K562 (cell line): ENCODE data around the gene TLN1. TPM values are rescaled to one million over a fixed set of nuclear protein-coding genes. Genes with fewer than 3 reads are reported as not detected.

Experiments
- ATAC-seq: fragments of 200-7000 bp; cut with Tn5 transposase; 3 replicates; pipeline ENCODE4 v1.9.1; 2020; ENCODE audit warnings: moderate library complexity
- BruUV-seq: library from RNA; stranded (reverse); fragments of 400-500 nt; replicated peaks from 2 replicates; lab custom pipeline; 2021; lab: Mats Ljungman, UMichigan
- CTCF ChIA-PET: fragments of 300-600 bp; formaldehyde crosslinking; extraction: SDS; loops from one replicate; lab custom pipeline; 2021; ENCODE audit warnings: low intra/inter-chr PET ratio; lab: Yijun Ruan, JAX
- POLR2A ChIA-PET: fragments of 300-600, 350-650 bp; sonication (Branson Sonifier 250); formaldehyde crosslinking; extraction: SDS; loops from one replicate; lab custom pipeline; 2021; ENCODE audit warnings: antibody characterized with exemption, inconsistent platforms; lab: Yijun Ruan, JAX
- DNase-seq, 4 experiments: peaks; one replicate each; pipeline versions ENCODE4 v3.0.0 to v3.0.0-alpha.2; 2011 to 2018; ENCODE audit warnings: low spot score in 3 of 4, mixed read lengths in 3 of 4; ENCODE audit errors: extremely low read depth in 1 of 4
- FAIRE-seq: peaks from 2 replicates; lab custom pipeline; 2011; peaks lifted over from hg19 to GRCh38; lab: Jason Lieb, UNC
- H2AFZ ChIP-seq: 2 replicates; pipeline ENCODE4 v1.6.0; 2011; ENCODE audit warnings: low read depth, low read length, control low read depth, inconsistent platforms
- H3K27ac ChIP-seq: fragments of 200-600 bp; 3 replicates; pipeline ENCODE4 v1.8.0; 2011; ENCODE audit warnings: low read depth, mild to moderate bottlenecking, control low read depth, inconsistent platforms, low read length, moderate library complexity, mixed read lengths; ENCODE audit errors: extremely low read depth
- H3K27me3 ChIP-seq, 2 experiments: fragments of 300-600 bp in 1 of 2; 2 replicates in 1 of 2; 3 replicates in 1 of 2; pipeline versions ENCODE4 v1.6.0 to v1.8.0; 2011; ENCODE audit warnings: inconsistent platforms in 2 of 2, low read length in 2 of 2, mild to moderate bottlenecking in 1 of 2, mixed read lengths in 1 of 2, moderate library complexity in 1 of 2; ENCODE audit not compliant: control insufficient read depth in 2 of 2, insufficient read depth in 2 of 2
- H3K36me3 ChIP-seq: fragments of 300-600 bp; 3 replicates; pipeline ENCODE4 v1.8.0; 2011; ENCODE audit warnings: mild to moderate bottlenecking, low read length, inconsistent platforms; ENCODE audit not compliant: control insufficient read depth, insufficient read depth
- H3K4me1 ChIP-seq, 2 experiments: fragments of 200-600 bp in 1 of 2; replicated peaks in 1 of 2; 2 replicates in 1 of 2; 3 replicates in 1 of 2; pipeline versions ENCODE4 v1.5.1 to v1.8.0; 2011; ENCODE audit warnings: inconsistent platforms in 2 of 2, low read length in 2 of 2, mild to moderate bottlenecking in 1 of 2, mixed read lengths in 1 of 2, moderate library complexity in 1 of 2; ENCODE audit not compliant: control insufficient read depth in 2 of 2, insufficient read depth in 2 of 2
- H3K4me2 ChIP-seq: 2 replicates; pipeline ENCODE4 v1.6.1; 2011; ENCODE audit warnings: low read length, control low read depth, inconsistent platforms, mixed read lengths; ENCODE audit not compliant: insufficient read depth
- H3K4me3 ChIP-seq: fragments of 200-600 bp; sonication (generic), shearing (Covaris generic); 2 replicates; pipeline ENCODE4 v1.5.1; 2016; ENCODE audit warnings: control low read depth, inconsistent platforms
- H3K79me2 ChIP-seq: fragments of 200-600 bp; 3 replicates; pipeline ENCODE4 v1.8.0; 2011; ENCODE audit warnings: low read length, inconsistent platforms; ENCODE audit not compliant: control insufficient read depth, insufficient read depth
- H3K9ac ChIP-seq, 2 experiments: 2 replicates each; pipeline versions ENCODE4 v1.6.0 to v1.6.1; 2011; ENCODE audit warnings: low read depth in 2 of 2, low read length in 2 of 2, control low read depth in 1 of 2, inconsistent platforms in 1 of 2, mild to moderate bottlenecking in 1 of 2, mixed read lengths in 1 of 2; ENCODE audit not compliant: insufficient read depth in 1 of 2
- H3K9me1 ChIP-seq: one replicate; pipeline ENCODE4 v1.6.0; 2011; ENCODE audit warnings: inconsistent platforms, mild to moderate bottlenecking, low read length, moderate library complexity; ENCODE audit not compliant: control insufficient read depth, insufficient read depth
- H3K9me3 ChIP-seq: replicated peaks from 2 replicates; pipeline ENCODE4 v1.5.1; 2011; ENCODE audit warnings: low read depth, low read length, inconsistent platforms; ENCODE audit not compliant: control insufficient read depth, insufficient read depth
- H4K20me1 ChIP-seq: replicated peaks from 2 replicates; pipeline ENCODE4 v1.6.1; 2011; ENCODE audit warnings: low read length, inconsistent platforms, mixed read lengths; ENCODE audit not compliant: control insufficient read depth, insufficient read depth
- BCOR ChIP-seq: fragments of 450-650 bp; IDR thresholded peaks from 2 replicates; pipeline ENCODE4 v1.6.1; 2016
- CAMTA2 ChIP-seq: fragments of 250-450 bp; sonication (Bioruptor Pico); conservative IDR thresholded peaks from 2 replicates; pipeline ENCODE4 v1.5.1; 2022
- CEBPB ChIP-seq: fragments of 450-650 bp; IDR thresholded peaks from 2 replicates; pipeline ENCODE4 v1.6.1; 2016; ENCODE audit warnings: missing genetic modification characterization, missing compliant biosample characterization
- CHD1 ChIP-seq: fragments of 200-600 bp; sonication (generic); IDR thresholded peaks from one replicate; pipeline ENCODE4 v1.6.1; 2012; ENCODE audit warnings: mild to moderate bottlenecking, moderate library complexity, low read length, inconsistent platforms
- EGR1 ChIP-seq: fragments of 450-650 bp; conservative IDR thresholded peaks from 2 replicates; pipeline ENCODE4 v1.6.1; 2017; ENCODE audit warnings: mild to moderate bottlenecking
- PTBP1 ChIP-seq: fragments of 200-400 bp; formaldehyde crosslinking; IDR thresholded peaks from 2 replicates; pipeline ENCODE4 v1.6.1; 2017; ENCODE audit warnings: low read depth, low read length
- SLC30A9 ChIP-seq: fragments of 250-450 bp; sonication (Bioruptor Pico); IDR thresholded peaks from 2 replicates; pipeline ENCODE4 v1.8.0; 2022; ENCODE audit warnings: mild to moderate bottlenecking, moderate library complexity
- SPI1 ChIP-seq: IDR thresholded peaks from 2 replicates; pipeline ENCODE4 v1.6.1; 2011; ENCODE audit warnings: low read depth, low read length, control low read depth, borderline replicate concordance
- VEZF1 ChIP-seq: fragments of 200-800 bp; sonication (Bioruptor generic); IDR thresholded peaks from 2 replicates; pipeline ENCODE4 v1.6.1; 2017; ENCODE audit warnings: missing genetic modification characterization, missing compliant biosample characterization
- ZC3H4 ChIP-seq: sonication (generic); formaldehyde crosslinking; IDR thresholded peaks from 2 replicates; pipeline ENCODE4 v1.9.0; 2021; ENCODE audit warnings: missing genetic modification reagents, borderline replicate concordance
- ZKSCAN8 ChIP-seq: fragments of 200-800 bp; sonication (Bioruptor generic); IDR thresholded peaks from 2 replicates; pipeline ENCODE4 v1.6.1; 2016; ENCODE audit warnings: missing genetic modification characterization, missing compliant biosample characterization
- ZNF239 ChIP-seq: fragments of 250-450 bp; sonication (Bioruptor Pico); IDR thresholded peaks from 2 replicates; pipeline ENCODE4 v1.4.0; 2020; ENCODE audit warnings: mild to moderate bottlenecking
- ZNF318 ChIP-seq, 2 experiments: fragments of 450-650 bp; IDR thresholded peaks; 2 replicates each; pipeline ENCODE4 v1.6.1; 2016; ENCODE audit warnings: mild to moderate bottlenecking in 2 of 2, borderline replicate concordance in 1 of 2, low read depth in 1 of 2, moderate library complexity in 1 of 2
- ZNF41 ChIP-seq: fragments of 250-450 bp; sonication (Bioruptor Pico); conservative IDR thresholded peaks from 2 replicates; pipeline ENCODE4 v1.4.0; 2020; ENCODE audit warnings: mild to moderate bottlenecking
- ZNF668 ChIP-seq: fragments of 250-450 bp; sonication (Bioruptor Pico); IDR thresholded peaks from 2 replicates; pipeline ENCODE4 v1.8.0; 2022; ENCODE audit warnings: mild to moderate bottlenecking, inconsistent platforms
- ZNF77 ChIP-seq: fragments of 250-450 bp; sonication (Bioruptor Pico); IDR thresholded peaks from 2 replicates; pipeline ENCODE4 v1.5.0; 2020
- in situ Hi-C: fragments of 300-500 bp; cut with MboI; formaldehyde crosslinking; loops from 4 replicates; pipeline ENCODE4 v1.15.0; 2018; ENCODE audit warnings: inconsistent platforms, mixed read lengths
- intact Hi-C: fragments of 100-400 bp; cut with micrococcal nuclease; formaldehyde crosslinking; loops from 2 replicates; pipeline ENCODE4 v1.14.2; 2022
- polyA plus RNA-seq, 8 experiments: library from polyadenylated mRNA; depleted of rRNA in 4 of 8; stranded (reverse) in 5 of 8; unstranded in 3 of 8; fragments of >200 nt; fragmentation: Nextera tagmentation in 2 of 8; fragmentation: Illumina TruSeq in 1 of 8; extraction: Ambion mirVana in 2 of 8; extraction: Trizol in 1 of 8; gene quantifications; 2 replicates each; pipeline versions ENCODE4 v1.2.1 to v1.2.3, GENCODE V29; 2011 to 2014; ENCODE audit warnings: inconsistent platforms in 1 of 8, missing spikeins in 1 of 8
- total RNA-seq, 7 experiments: library from RNA; depleted of rRNA in 6 of 7; stranded (reverse); fragments of >200 nt in 6 of 7; fragmentation: Illumina TruSeq in 2 of 7; extraction: Trizol in 2 of 7; gene quantifications; 2 replicates each; pipeline versions ENCODE4 v1.2.1 to v1.2.3, GENCODE V29; 2011 to 2021; ENCODE audit warnings: low replicate concordance in 1 of 7

Gene TLN1
- total and polyA plus RNA-seq, 9 of the 15 experiments (the other 6 are each of a cell fraction or from before 2014, with no cell fraction given): 3.6 to 240 (median 54.8) TPM

- intact Hi-C loops: no loop called here
- peak overlapping the region; percentile 86 for H3K4me2 ChIP-seq
- H3K27me3 ChIP-seq: no peaks in the 10 kb centered on the region
- H3K36me3 ChIP-seq: peaks cover 6% of the 10 kb centered on the region; the same call in 2 of the 3 replicates
- H3K9ac ChIP-seq: peak overlapping the region in 1 of 2 experiments; percentile 92; a peak in 2 of 4 replicates
- ChIA-PET POLR2A (no interaction called here), CTCF (no interaction called here)
- ATAC-seq: no peak
- H2AFZ ChIP-seq: no peak overlapping the region
- H3K27ac ChIP-seq: peak overlapping the region; percentile 91; the same call in 2 of the 3 replicates
- in situ Hi-C loops: no loop called here
- peaks cover 42% of the 10 kb centered on the region for H3K79me2 ChIP-seq
- FAIRE-seq: no peak
- no peaks in the 10 kb centered on the region for H3K9me1 ChIP-seq
- no peak for DNase-seq
- peaks cover 4 to 9% of the 10 kb centered on the region in 2 experiments; a peak in 3 of 5 replicates for H3K4me1 ChIP-seq
- H3K4me3 ChIP-seq: peak overlapping the region; percentile 89
- BruUV-seq: no TSS peak
- no peaks in the 10 kb centered on the region for H3K9me3 ChIP-seq
- no peaks in the 10 kb centered on the region for H4K20me1 ChIP-seq
- TF ChIP-seq ZKSCAN8 (CRISPR knock-in tag) (no peak), ZNF668 (no peak), PTBP1 (no peak), SLC30A9 (CRISPR knock-in tag) (no peak), ZNF239 (CRISPR knock-in tag) (no peak), CEBPB (tag) (0 out of 2 replicates have a peak, but pooled peaks have one; percentile 30), CHD1 (peak; percentile 37), SPI1 (0 out of 2 replicates have a peak, but pooled peaks have one; percentile 36), ZC3H4 (CRISPR knock-in tag) (no peak), EGR1 (no peak), BCOR (no peak), ZNF318 (IDR thresholded peaks at IDR 0.05; ENCODE audit: borderline replicate concordance in 1 of 2, low read depth in 1 of 2) (no peak), CAMTA2 (no peak), ZNF77 (no peak), VEZF1 (CRISPR knock-in tag) (no peak), ZNF41 (CRISPR knock-in tag) (no peak)
These were observed 25.9 kb upstream of the TLN1 start for GRCh38 chr9:35757892-35758275.
